ENCODE data around the gene EIF4ENIF1. TPM values are rescaled to one million over a fixed set of nuclear protein-coding genes. Genes with fewer than 3 reads are reported as not detected.

The EIF4ENIF1 gene
- total RNA-seq, 2 experiments from 2014 or later: 9.4 to 10.6 TPM

GRCh38 chr22:31497148-31497938, 7.7 kb upstream of the EIF4ENIF1 start:
- peak; percentile 37 for ATAC-seq (ENCODE audit: poor library complexity)
- ChIA-PET POLR2A (interaction anchor here (1.3 to 1.6 kb wide), 2 partner anchors 9 to 29 kb away, joined by 5 to 12 read pairs; partner anchors contain the start of gene EIF4ENIF1), CTCF (no interaction called here)
- Mint-ChIP-seq H3K4me1 (ENCODE audit: low read depth) (peaks cover 58% of the 10 kb centered on the region), H3K9me3 (no peaks in the 10 kb centered on the region), H3K4me3 (peak overlapping the region; percentile 82), H3K36me3 (ENCODE audit: low read depth) (peaks cover 38% of the 10 kb centered on the region), H3K27me3 (no peaks in the 10 kb centered on the region), H3K27ac (peak overlapping the region; percentile 97)
- Histone ChIP-seq H3K36me3 (ENCODE audit: insufficient read depth, low read length) (peaks cover 20% of the 10 kb centered on the region), H3K27me3 (ENCODE audit: control insufficient read depth in 1 of 2, insufficient read depth in 2 of 2, low read length in 2 of 2) (no peaks in the 10 kb centered on the region), H3K27ac (ENCODE audit: low read depth in 1 of 2, low read length in 2 of 2) (peak overlapping the region; percentile 94 to 97), H3K4me1 (ENCODE audit: insufficient read depth, low read length) (peaks cover 65% of the 10 kb centered on the region), H3K4me3 (ENCODE audit: low read length) (peak overlapping the region; percentile 100), H3K9me3 (ENCODE audit: control insufficient read depth in 1 of 2, insufficient read depth in 1 of 2, low read length in 2 of 2) (no peaks in the 10 kb centered on the region)
- TF ChIP-seq CTCF (IDR thresholded peaks at IDR 0.05): no peak
- intact Hi-C loops (cut with DNase I, micrococcal nuclease): loop anchor here (1.0 to 10.0 kb wide), 7 partner anchors 8 to 977 kb away; partner anchors contain the start of genes DEPDC5 (in 1 of the 2), EIF4ENIF1 (in 1 of the 2), FBXO7 (in 1 of the 2) and PRR14L (in 1 of the 2)
- DNase-seq: peak in 11 of 14 experiments; percentile 9 to 76 (median 28)

GRCh38 chr22:31496735-31497146, 7.1 kb upstream of the EIF4ENIF1 start:
- Histone ChIP-seq H3K4me3 (ENCODE audit: low read length) (peak overlapping the region; percentile 100), H3K27ac (ENCODE audit: low read depth in 1 of 2, low read length in 2 of 2) (peak overlapping the region; percentile 94 to 97), H3K9me3 (ENCODE audit: control insufficient read depth in 1 of 2, insufficient read depth in 1 of 2, low read length in 2 of 2) (no peaks in the 10 kb centered on the region), H3K27me3 (ENCODE audit: control insufficient read depth in 1 of 2, insufficient read depth in 2 of 2, low read length in 2 of 2) (no peaks in the 10 kb centered on the region), H3K36me3 (ENCODE audit: insufficient read depth, low read length) (peaks cover 19% of the 10 kb centered on the region), H3K4me1 (ENCODE audit: insufficient read depth, low read length) (peaks cover 65% of the 10 kb centered on the region)
- Mint-ChIP-seq H3K4me3 (peak overlapping the region; percentile 82), H3K36me3 (ENCODE audit: low read depth) (peaks cover 32% of the 10 kb centered on the region), H3K27me3 (no peaks in the 10 kb centered on the region), H3K27ac (peak overlapping the region; percentile 97), H3K4me1 (ENCODE audit: low read depth) (peaks cover 57% of the 10 kb centered on the region), H3K9me3 (no peaks in the 10 kb centered on the region)
- TF ChIP-seq CTCF (IDR thresholded peaks at IDR 0.05): no peak
- DNase-seq (peak in 12 of 14 experiments; percentile 9 to 67 (median 40)), ATAC-seq (ENCODE audit: poor library complexity) (peak; percentile 29)
- POLR2A ChIA-PET: interaction anchor here (1.1 kb wide), 3 partner anchors 165 to 207 kb away, joined by 6 to 8 read pairs (median 7); partner anchors contain the start of genes PIK3IP1 and PISD
- CTCF ChIA-PET: no interaction called here
- intact Hi-C loops (cut with DNase I, micrococcal nuclease): loop anchor here (1.0 to 10.0 kb wide), 7 partner anchors 7 to 978 kb away; partner anchors contain the start of genes DEPDC5 (in 1 of the 2), EIF4ENIF1 (in 1 of the 2), FBXO7 (in 1 of the 2) and PRR14L (in 1 of the 2)

GRCh38 chr22:31496007-31496734, 6.5 kb upstream of the EIF4ENIF1 start, which contains the start of gene SFI1:
Gene SFI1, plus strand, starts transcription at chr22:31496536. Its CDS starts 11,749 bp downstream, at chr22:31508285.
- H3K9me3 ChIP-seq (ENCODE audit: control insufficient read depth in 1 of 2, insufficient read depth in 1 of 2, low read length in 2 of 2): no peaks in the 10 kb centered on the region
- no peaks in the 10 kb centered on the region for H3K27me3 ChIP-seq (ENCODE audit: control insufficient read depth in 1 of 2, insufficient read depth in 2 of 2, low read length in 2 of 2)
- Mint-ChIP-seq H3K36me3 (ENCODE audit: low read depth) (peaks cover 27% of the 10 kb centered on the region), H3K9me3 (no peaks in the 10 kb centered on the region), H3K27ac (peak within 1 kb of the TSS; percentile 97), H3K4me3 (peak within 1 kb of the TSS; percentile 82), H3K4me1 (ENCODE audit: low read depth) (peaks cover 57% of the 10 kb centered on the region), H3K27me3 (no peaks in the 10 kb centered on the region)
- ATAC-seq (ENCODE audit: poor library complexity) (peak; percentile 78), DNase-seq (peak; percentile 93 to 98 (median 96))
- H3K27ac ChIP-seq (ENCODE audit: low read depth in 1 of 2, low read length in 2 of 2): peak within 1 kb of the TSS; percentile 94 to 97
- peak within 1 kb of the TSS; percentile 100 for H3K4me3 ChIP-seq (ENCODE audit: low read length)
- H3K36me3 ChIP-seq (ENCODE audit: insufficient read depth, low read length): peaks cover 14% of the 10 kb centered on the region
- ChIA-PET CTCF (no interaction called here), POLR2A (interaction anchor here (0.6 to 2.1 kb wide), 11 partner anchors 21 to 298 kb away, joined by 3 to 12 read pairs (median 5); partner anchors contain the start of genes PATZ1, PIK3IP1 and PISD)
- peak; percentile 37 for TF ChIP-seq CTCF (IDR thresholded peaks at IDR 0.05)
- intact Hi-C loops (cut with DNase I, micrococcal nuclease): loop anchor here (2.0 to 10.0 kb wide), 6 partner anchors 59 to 979 kb away; partner anchors contain the start of genes DEPDC5 (in 1 of the 2), FBXO7 (in 1 of the 2), PRR14L (in 1 of the 2) and YWHAH (in 1 of the 2)
- peaks cover 64% of the 10 kb centered on the region for H3K4me1 ChIP-seq (ENCODE audit: insufficient read depth, low read length)
